ENCODE results near the gene SHISAL2A. TPM values are rescaled to one million over a fixed set of nuclear protein-coding genes. Genes with fewer than 3 reads are reported as not detected.

Gene SHISAL2A
- total and polyA plus RNA-seq, 12 donors: 0.11 to 1.9 (median 0.55) TPM; not detected in 3

GRCh38 chr1:52598729-52599128 is 34.2 kb upstream of the SHISAL2A start:
- no peak for DNase-seq
- Histone ChIP-seq H3K4me1 (replicated peaks in 1 of 2) (peaks cover 12 to 17% of the 10 kb centered on the region in 2 donors), H3K4me3 (no peak overlapping the region), H3K9me3 (replicated peaks in 1 of 3) (no peaks in the 10 kb centered on the region), H3K27me3 (no peaks in the 10 kb centered on the region), H3K27ac (no peak overlapping the region), H3K36me3 (replicated peaks in 1 of 2) (no peaks in the 10 kb centered on the region)
- intact Hi-C loops (cut with DNase I): no loop called here
- 83 to 97% (median 92%) methylated on average over 7 of the region's 7 CpGs for WGBS, 4 donors
- no peak for TF ChIP-seq POLR2A (IDR thresholded peaks at IDR 0.05)
- TF ChIP-seq, protein P1, sequence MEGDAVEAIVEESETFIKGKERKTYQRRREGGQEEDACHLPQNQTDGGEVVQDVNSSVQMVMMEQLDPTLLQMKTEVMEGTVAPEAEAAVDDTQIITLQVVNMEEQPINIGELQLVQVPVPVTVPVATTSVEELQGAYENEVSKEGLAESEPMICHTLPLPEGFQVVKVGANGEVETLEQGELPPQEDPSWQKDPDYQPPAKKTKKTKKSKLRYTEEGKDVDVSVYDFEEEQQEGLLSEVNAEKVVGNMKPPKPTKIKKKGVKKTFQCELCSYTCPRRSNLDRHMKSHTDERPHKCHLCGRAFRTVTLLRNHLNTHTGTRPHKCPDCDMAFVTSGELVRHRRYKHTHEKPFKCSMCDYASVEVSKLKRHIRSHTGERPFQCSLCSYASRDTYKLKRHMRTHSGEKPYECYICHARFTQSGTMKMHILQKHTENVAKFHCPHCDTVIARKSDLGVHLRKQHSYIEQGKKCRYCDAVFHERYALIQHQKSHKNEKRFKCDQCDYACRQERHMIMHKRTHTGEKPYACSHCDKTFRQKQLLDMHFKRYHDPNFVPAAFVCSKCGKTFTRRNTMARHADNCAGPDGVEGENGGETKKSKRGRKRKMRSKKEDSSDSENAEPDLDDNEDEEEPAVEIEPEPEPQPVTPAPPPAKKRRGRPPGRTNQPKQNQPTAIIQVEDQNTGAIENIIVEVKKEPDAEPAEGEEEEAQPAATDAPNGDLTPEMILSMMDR (IDR thresholded peaks at IDR 0.05): no peak

- no peaks in the 10 kb centered on the region for H3K9me3 ChIP-seq (replicated peaks in 1 of 3)
- TF ChIP-seq POLR2A (IDR thresholded peaks at IDR 0.05): no peak
- TF ChIP-seq, protein P1 (IDR thresholded peaks at IDR 0.05): no peak
- H3K4me3 ChIP-seq: no peak overlapping the region
- DNase-seq: no peak
- peaks cover 12 to 23% of the 10 kb centered on the region in 2 donors for H3K4me1 ChIP-seq (replicated peaks in 1 of 2)
- 86 to 94% (median 94%) methylated on average over 7 of the region's 7 CpGs for WGBS, 4 donors
- no peak overlapping the region for H3K27ac ChIP-seq
- H3K27me3 ChIP-seq: no peaks in the 10 kb centered on the region
- no peaks in the 10 kb centered on the region for H3K36me3 ChIP-seq (replicated peaks in 1 of 2)
- intact Hi-C loops (cut with DNase I): no loop called here
These were observed 33.7 kb upstream of the SHISAL2A start for GRCh38 chr1:52599236-52599635.

- H3K36me3 ChIP-seq (replicated peaks in 1 of 2): no peaks in the 10 kb centered on the region
- H3K27me3 ChIP-seq: no peaks in the 10 kb centered on the region
- no peaks in the 10 kb centered on the region for H3K9me3 ChIP-seq (replicated peaks in 1 of 3)
- peaks cover 12 to 26% of the 10 kb centered on the region in 2 donors for H3K4me1 ChIP-seq (replicated peaks in 1 of 2)
- TF ChIP-seq POLR2A (IDR thresholded peaks at IDR 0.05): no peak
- TF ChIP-seq, protein P1 (IDR thresholded peaks at IDR 0.05): no peak
- no peak overlapping the region for H3K4me3 ChIP-seq
- no peak for DNase-seq
- intact Hi-C loops (cut with DNase I): no loop called here
- WGBS, 4 donors: 95 to 100% (median 98%) methylated on average over 8 of the region's 8 CpGs
- H3K27ac ChIP-seq: no peak overlapping the region
These were observed 32.3 kb upstream of the SHISAL2A start for GRCh38 chr1:52600533-52601179.

GRCh38 chr1:52601519-52601918 is 31.4 kb upstream of the SHISAL2A start:
- H3K4me3 ChIP-seq: peak overlapping the region in 1 of 4 donors; percentile 51
- no peak for DNase-seq
- H3K27ac ChIP-seq: peak overlapping the region in 2 of 5 donors; percentile 80 to 87
- H3K4me1 ChIP-seq (replicated peaks in 1 of 2): peaks cover 12 to 26% of the 10 kb centered on the region in 2 donors
- H3K36me3 ChIP-seq (replicated peaks in 1 of 2): no peaks in the 10 kb centered on the region
- TF ChIP-seq POLR2A (IDR thresholded peaks at IDR 0.05): no peak
- TF ChIP-seq, protein P1 (IDR thresholded peaks at IDR 0.05): no peak
- intact Hi-C loops (cut with DNase I): no loop called here
- WGBS, 4 donors: 75 to 94% (median 83%) methylated on average over 3 of the region's 3 CpGs
- no peaks in the 10 kb centered on the region for H3K27me3 ChIP-seq
- H3K9me3 ChIP-seq (replicated peaks in 1 of 3): no peaks in the 10 kb centered on the region

Data from adrenal gland (tissue), 12 donors.